H7 (cell line): ENCODE data around the gene TULP4. TPM values are rescaled to one million over a fixed set of nuclear protein-coding genes. Genes with fewer than 3 reads are reported as not detected.
"Not testable (repeated sequence)": the region's sequence is repeated elsewhere in the genome, so short reads cannot be mapped to it uniquely, and the experiment has no call there.

ENCODE experiments used
- DNase-seq: peaks from one replicate; pipeline ENCODE4 v3.0.0; 2012
- H3K27me3 ChIP-seq: 2 replicates; pipeline ENCODE4 v1.6.0; 2011; ENCODE audit warnings: mild to moderate bottlenecking, low read length; ENCODE audit not compliant: control insufficient read depth, insufficient read depth
- H3K36me3 ChIP-seq: replicated peaks from 2 replicates; pipeline ENCODE4 v1.5.1; 2011; ENCODE audit warnings: low read length; ENCODE audit not compliant: control insufficient read depth, insufficient read depth
- H3K4me3 ChIP-seq: 2 replicates; pipeline ENCODE4 v1.5.1; 2011; ENCODE audit warnings: low read depth, mild to moderate bottlenecking, control low read depth, low read length, moderate library complexity; ENCODE audit not compliant: insufficient read depth
- total RNA-seq: library from RNA; depleted of rRNA; stranded (reverse); fragments of >200 nt; shearing (Covaris generic); gene quantifications from 2 replicates; pipeline ENCODE4 v1.2.3, GENCODE V29; 2014

TULP4 gene
- total RNA-seq, 1 experiment from 2014 or later, result 31.4 TPM

- H3K36me3 ChIP-seq, result no peaks in the 10 kb centered on the region
Measured at GRCh38 chr6:158514176-158514575, 201.9 kb downstream of the TULP4 start.

DNA sequence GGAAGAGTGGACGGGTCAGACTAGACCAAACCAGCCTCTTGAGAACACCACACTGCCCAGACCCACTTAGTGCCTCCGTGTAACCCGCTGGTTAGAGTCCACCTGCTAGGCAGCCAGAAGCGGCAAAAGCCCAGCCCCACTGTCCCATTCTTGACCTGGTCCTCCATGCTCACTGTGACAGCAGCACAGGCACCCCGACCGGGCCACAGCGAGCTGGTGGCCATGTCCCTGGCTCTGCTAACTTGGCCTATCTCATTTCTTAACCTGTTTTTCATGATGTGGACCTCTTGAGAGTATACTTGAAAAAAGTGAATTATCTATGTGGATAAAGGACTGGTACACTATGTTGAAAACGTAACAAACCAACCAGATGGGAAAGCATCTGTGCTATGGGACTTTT lies 202.7 kb downstream of the TULP4 start:
- Histone ChIP-seq H3K27me3 (no peaks in the 10 kb centered on the region), H3K36me3 (no peaks in the 10 kb centered on the region), H3K4me3 (no peak overlapping the region)
- no peak for DNase-seq

More at GRCh38 chr6:158514176-158514575, 201.9 kb downstream of the TULP4 start:
- Histone ChIP-seq H3K27me3 (no peaks in the 10 kb centered on the region), H3K4me3 (no peak overlapping the region)
- DNase-seq, result no peak

DNA sequence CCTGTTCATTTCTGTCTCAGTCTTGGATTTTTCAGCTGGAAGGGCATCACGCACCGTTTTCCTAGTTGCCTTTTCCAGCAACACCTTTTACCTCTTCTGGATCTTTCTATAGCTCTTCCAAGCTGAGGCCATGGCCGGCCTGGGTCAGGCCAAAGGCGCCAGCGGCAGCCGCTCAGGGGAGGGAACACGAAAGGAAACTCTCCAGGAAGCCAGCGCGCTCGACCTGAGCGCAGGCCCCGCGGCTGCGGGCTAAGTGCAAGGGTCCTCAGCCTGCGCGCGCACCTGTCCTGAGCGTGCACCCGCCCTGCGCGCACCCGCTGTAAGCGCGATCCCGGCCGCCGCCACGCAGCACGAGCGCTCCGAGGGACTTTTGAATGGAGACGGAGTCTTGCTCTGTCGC lies 203.8 kb downstream of the TULP4 start:
- Histone ChIP-seq H3K36me3 (no peaks in the 10 kb centered on the region), H3K4me3 (no peak overlapping the region), H3K27me3 (no peaks in the 10 kb centered on the region)
- no peak for DNase-seq

GRCh38 chr6:158517038-158517437 lies 204.8 kb downstream of the TULP4 start:
- Histone ChIP-seq H3K27me3 (no peaks in the 10 kb centered on the region), H3K36me3 (no peaks in the 10 kb centered on the region), H3K4me3 (no peak overlapping the region)
- DNase-seq, result no peak

GRCh38 chr6:158517581-158517980 lies 205.3 kb downstream of the TULP4 start:
- Histone ChIP-seq H3K27me3 (no peaks in the 10 kb centered on the region), H3K36me3 (no peaks in the 10 kb centered on the region), H3K4me3 (no peak overlapping the region)
- DNase-seq, result no peak

GRCh38 chr6:158518191-158519127 lies 206.2 kb downstream of the TULP4 start:
- Histone ChIP-seq H3K27me3 (no peaks in the 10 kb centered on the region), H3K4me3 (peak overlapping the region; percentile 27), H3K36me3 (no peaks in the 10 kb centered on the region)
- peak; percentile 91 for DNase-seq

- Histone ChIP-seq H3K27me3 (no peaks in the 10 kb centered on the region), H3K4me3 (no peak overlapping the region), H3K36me3 (no peaks in the 10 kb centered on the region)
- DNase-seq, result no peak
Measured at GRCh38 chr6:158519300-158519699, 207.0 kb downstream of the TULP4 start.

GRCh38 chr6:158519761-158520160 lies 207.5 kb downstream of the TULP4 start:
- Histone ChIP-seq H3K36me3 (no peaks in the 10 kb centered on the region), H3K27me3 (no peaks in the 10 kb centered on the region), H3K4me3 (no peak overlapping the region)
- DNase-seq, result no peak

- H3K36me3 ChIP-seq, DNase-seq, H3K27me3 ChIP-seq, H3K4me3 ChIP-seq: not testable (repeated sequence)
Measured at GRCh38 chr6:158520975-158521374, 208.7 kb downstream of the TULP4 start.

DNA sequence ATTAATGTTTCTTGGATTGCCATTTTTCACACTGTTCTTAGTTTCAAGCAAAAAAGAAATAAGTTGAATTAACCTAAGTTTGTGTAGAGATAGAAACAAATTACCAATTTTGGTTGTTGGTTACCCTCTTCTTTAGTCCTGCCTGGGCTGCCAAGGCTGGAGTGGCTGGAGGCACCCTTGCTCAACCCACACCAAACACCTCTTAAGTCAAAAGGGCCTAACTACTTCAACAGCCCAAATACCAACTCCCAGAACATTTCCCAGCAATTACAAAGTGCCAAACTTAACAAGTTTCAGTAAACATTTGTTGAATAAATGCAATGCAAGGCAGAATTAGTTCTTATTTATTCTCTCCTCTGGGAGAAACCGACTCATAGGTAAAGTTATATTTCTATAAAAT lies 209.5 kb downstream of the TULP4 start:
- DNase-seq, result no peak
- no peaks in the 10 kb centered on the region for H3K27me3 ChIP-seq
- no peaks in the 10 kb centered on the region for H3K36me3 ChIP-seq
- no peak overlapping the region for H3K4me3 ChIP-seq

DNA sequence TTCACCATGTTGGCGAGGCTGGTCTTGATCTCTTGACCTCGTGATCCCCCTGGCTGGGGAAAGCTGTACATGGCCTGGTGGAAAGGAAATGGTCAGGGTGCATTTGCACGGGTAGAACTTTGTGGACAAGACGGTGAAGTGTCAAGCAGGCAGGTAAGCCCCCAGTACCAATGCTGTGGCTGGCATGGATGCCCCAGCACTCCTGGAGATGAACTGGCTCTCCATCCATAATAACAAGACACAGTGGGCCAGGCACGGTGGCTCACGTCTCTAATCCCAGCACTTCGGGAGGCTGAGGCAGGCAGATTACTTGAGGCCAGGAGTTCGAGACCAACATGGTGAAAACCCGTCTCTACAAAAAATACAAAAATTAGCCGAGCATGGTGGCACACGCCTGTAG lies 210.4 kb downstream of the TULP4 start:
- no peak overlapping the region for H3K4me3 ChIP-seq
- DNase-seq, result no peak
- H3K36me3 ChIP-seq, result no peaks in the 10 kb centered on the region
- no peaks in the 10 kb centered on the region for H3K27me3 ChIP-seq

DNA sequence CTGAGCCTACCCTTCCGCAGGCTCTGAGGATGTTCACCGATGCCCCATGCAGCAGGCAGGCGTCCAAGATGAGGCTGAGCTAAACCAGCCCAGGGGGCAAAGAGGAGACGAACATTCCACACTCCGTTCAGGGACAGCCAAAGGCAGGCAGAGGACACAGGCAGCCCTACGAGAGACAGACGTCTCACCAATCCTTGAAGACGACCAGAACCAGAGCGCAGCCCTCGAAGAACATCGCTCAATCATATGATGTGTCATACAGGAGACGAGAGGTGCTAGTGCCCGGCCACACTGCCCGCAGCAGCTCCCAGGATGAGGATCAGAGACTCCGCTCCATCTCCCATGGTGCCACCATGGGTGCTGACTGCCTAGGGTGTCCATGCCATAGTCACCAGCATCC lies 212.0 kb downstream of the TULP4 start:
- no peaks in the 10 kb centered on the region for H3K27me3 ChIP-seq
- DNase-seq, result no peak
- no peaks in the 10 kb centered on the region for H3K36me3 ChIP-seq
- no peak overlapping the region for H3K4me3 ChIP-seq

GRCh38 chr6:158527858-158528257 lies 215.6 kb downstream of the TULP4 start:
- DNase-seq, H3K4me3 ChIP-seq, H3K27me3 ChIP-seq, H3K36me3 ChIP-seq: not testable (repeated sequence)

- no peaks in the 10 kb centered on the region for H3K36me3 ChIP-seq
- no peak for DNase-seq
- no peak overlapping the region for H3K4me3 ChIP-seq
- H3K27me3 ChIP-seq, result no peaks in the 10 kb centered on the region
Measured at GRCh38 chr6:158528826-158529225, 216.6 kb downstream of the TULP4 start.

DNA sequence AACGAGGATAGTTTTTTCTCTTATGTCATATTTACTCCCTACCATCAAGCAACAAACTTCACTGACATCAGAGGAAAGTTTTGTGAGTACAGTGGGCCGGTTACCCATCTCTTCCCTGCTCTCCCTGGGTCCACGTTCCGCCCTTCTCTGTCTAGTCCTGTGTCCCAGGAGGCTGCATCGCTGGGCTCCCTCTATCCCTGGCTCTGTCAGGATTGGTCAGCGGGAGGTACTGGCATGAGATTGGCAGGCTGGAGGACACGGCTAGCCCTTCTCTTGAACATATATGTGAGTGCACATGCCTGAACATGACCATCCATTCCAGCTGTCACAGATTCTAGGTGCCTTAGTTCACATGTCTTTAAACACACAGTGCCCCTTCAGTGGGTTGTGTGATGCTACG lies 217.4 kb downstream of the TULP4 start:
- Histone ChIP-seq H3K36me3 (no peaks in the 10 kb centered on the region), H3K4me3 (no peak overlapping the region), H3K27me3 (no peaks in the 10 kb centered on the region)
- no peak for DNase-seq
